Activated CD8-positive, alpha-beta memory T cell treated with anti-CD3 and anti-CD28 coated beads for 24 hours (primary cell): ENCODE data around the gene ARID3C.
"Not testable (repeated sequence)": the region's sequence is repeated elsewhere in the genome, so short reads cannot be mapped to it uniquely, and the experiment has no call there.

Experiments
- DNase-seq: peaks from one replicate; pipeline ENCODE4 v3.0.0-alpha.2; 2020

ARID3C gene

GRCh38 chr9:34651876-34652601, 23.2 kb upstream of the ARID3C start, which contains the start of gene IL11RA:
Gene IL11RA (plus strand): TSS chr9:34652185. CDS start chr9:34655218, 3,033 bp downstream.
- peak; percentile 69 for DNase-seq

GRCh38 chr9:34651321-34651720, 22.5 kb upstream of the ARID3C start:
- DNase-seq, result no peak

- no peak for DNase-seq
These were observed 21.9 kb upstream of the ARID3C start for GRCh38 chr9:34650816-34651215.

- DNase-seq, result no peak
These were observed 19.8 kb upstream of the ARID3C start for GRCh38 chr9:34648673-34649072.

DNA sequence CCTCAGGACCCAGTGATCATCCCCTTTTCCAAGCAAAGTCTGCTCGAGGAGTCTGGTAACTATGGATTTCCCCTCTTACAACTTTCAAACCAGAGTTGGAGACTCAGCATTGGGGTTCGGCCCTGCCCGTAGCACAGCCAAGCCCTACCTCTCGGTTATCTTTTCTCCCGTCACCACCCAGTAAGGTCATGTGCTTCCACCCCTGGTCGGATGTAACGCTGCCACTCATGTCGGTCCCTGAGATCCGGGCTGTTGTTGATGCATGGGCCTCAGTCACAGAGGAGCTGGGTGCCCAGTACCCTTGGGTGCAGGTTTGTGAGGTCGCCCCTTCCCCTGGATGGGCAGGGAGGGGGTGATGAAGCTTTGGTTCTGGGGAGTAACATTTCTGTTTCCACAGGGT, 18.8 kb upstream of the ARID3C start:
- no peak for DNase-seq

- DNase-seq, result no peak
These were observed 18.2 kb upstream of the ARID3C start for GRCh38 chr9:34647084-34647403.

DNA sequence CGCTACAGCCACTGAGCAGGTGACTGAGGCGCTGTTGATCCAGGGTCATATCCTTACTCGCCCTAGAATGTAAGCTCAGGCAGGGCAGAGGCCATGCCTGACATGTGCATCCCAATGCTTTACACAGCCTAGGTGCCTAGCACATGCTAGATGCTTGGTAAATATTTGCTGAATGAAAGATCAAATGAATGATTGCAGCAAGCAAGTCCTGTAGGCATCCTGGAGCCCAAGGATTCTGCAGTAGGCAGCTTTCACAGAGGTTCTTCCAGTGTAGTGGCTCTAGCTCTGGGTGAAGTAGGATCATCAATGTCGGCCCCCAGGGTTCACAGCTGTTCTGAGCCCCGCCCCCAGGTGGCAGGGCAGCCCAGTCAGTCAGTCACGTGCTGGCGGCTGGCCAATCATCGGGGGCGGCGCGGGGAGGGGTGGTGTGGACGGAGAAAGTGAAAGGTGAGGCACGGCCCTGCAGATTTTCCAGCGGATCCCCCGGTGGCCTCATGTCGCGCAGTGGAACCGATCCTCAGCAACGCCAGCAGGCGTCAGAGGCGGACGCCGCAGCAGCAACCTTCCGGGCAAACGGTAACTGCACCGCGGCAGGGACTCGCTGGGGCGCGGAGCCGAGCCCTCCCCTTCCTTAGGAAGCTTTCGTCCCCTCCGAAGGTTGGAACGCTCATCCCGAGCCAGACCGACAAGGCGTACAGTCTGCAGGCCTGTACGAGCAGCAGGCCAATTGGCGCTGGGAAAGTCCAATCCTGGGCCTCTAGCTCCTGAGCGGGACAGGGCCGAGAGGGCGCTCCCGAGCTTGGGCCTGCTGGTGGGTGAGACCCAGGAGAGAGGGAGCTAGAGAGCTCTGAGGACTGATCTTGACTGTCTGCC, 17.6 kb upstream of the ARID3C start, which contains the start of gene GALT:
TSS of gene GALT (plus strand) at position 465 of the 873 bp plus-strand sequence. CDS start at position 495, 30 bp downstream.
- peak; percentile 99 for DNase-seq

DNA sequence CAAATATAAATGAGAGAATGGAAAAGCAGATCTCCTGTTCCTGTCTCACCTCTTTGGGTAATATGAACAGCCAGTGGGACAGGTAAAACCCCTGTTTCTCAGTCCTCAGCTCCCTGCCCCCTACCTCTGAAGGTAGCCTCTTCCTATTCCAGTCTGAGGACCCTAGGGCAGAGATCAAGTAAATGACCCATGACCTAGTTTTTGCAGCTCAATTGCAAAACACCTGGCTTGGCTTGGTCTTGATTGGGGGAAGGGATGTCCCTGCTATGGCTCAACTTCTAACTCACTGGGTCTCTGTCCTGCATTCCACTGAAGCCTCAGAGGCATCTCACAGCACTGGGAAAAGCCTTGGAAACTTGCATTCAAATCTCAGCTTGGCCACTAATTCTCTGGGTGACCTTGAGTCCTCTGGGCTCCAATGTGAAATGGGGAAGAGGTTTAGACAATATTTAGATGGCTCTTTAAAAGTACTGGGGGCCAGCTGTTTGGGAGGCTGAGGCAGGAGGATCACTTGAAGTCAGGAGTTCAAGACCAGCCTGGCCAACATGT, 16.0 kb upstream of the ARID3C start:
- DNase-seq, result no peak

DNA sequence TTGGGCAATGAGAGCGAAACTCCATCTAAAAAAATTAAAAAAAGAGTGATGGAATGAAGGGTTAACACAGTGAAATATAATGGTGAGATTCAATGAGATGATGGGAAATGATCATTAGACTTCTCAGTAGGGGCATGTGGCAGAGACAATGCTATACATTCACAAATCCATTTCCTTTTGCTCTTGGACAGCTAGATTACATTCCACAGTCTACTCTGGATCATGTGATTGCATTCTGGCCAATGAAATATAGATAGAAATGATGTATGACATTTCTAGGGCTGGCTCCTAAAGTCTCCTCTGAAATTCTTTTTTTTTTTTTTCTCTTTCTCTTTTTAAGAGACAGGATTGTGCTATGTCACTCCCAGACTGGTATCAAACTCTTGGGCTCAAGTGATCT, 13.8 kb upstream of the ARID3C start:
- DNase-seq, result no peak

DNA sequence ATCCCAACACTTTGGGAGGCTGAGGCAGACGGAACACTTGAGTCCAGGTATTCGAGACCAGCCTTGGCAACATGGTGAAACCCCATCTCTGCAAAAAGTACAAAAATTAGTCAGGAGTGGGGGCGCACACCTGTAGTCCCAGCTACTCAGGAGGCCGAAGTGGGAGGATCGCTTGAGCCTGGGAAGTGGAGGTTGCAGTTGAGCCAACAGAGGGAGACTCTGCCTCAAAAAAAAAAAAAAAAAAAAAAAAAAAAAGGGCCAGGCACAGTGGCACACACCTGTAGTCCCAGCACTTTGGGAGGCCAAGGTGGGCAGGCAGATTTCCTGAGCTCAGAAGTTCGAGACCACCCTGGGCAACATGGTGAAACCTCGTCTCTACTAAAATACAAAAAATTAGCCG, 10.5 kb upstream of the ARID3C start:
- not testable (repeated sequence) for DNase-seq

GRCh38 chr9:34638138-34638445, 9.2 kb upstream of the ARID3C start:
- DNase-seq, result no peak

DNA sequence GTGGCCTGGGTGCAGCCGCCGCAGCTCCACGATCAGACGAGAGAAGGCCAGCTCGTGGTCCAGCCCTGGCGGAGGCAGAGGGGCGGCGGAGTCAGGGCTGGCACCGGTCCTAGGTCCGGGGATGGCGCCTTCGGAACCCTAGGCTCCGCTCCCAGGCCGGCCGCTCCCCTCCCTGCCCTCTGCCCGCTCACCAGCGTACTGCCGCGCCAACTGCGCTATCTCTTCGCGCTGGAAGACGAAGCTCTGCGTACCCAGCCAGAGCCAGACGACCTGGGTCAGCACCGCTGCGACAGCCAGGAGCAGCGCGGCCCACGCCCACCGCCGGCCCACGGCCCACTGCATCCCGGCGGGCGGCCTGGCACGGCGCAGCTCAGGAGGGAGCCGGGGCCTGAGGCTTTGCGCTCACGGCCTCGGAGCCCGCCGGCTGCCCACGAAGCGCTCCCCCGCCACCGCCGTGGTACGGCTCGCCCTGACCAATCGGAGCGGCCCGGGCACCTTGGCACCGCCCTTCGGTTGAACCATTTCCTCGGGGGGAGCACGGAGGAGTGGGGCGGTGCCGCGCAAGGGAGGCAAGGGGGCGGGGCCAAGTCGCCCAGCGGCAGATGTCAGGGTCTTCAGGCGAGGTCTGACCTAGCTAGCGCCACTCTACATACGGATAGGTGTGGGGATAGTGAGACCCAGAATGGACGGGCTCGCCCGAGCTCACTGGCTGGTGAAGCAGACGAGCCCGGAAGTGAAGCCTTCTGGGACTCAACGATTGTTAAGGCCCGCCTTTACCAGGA, 8.7 kb upstream of the ARID3C start, which contains the start of gene SIGMAR1:
TSS of gene SIGMAR1 (minus strand) at position 432 of the 782 bp plus-strand sequence. CDS start at position 342, 90 bp downstream.
- DNase-seq, result peak; percentile 98

DNA sequence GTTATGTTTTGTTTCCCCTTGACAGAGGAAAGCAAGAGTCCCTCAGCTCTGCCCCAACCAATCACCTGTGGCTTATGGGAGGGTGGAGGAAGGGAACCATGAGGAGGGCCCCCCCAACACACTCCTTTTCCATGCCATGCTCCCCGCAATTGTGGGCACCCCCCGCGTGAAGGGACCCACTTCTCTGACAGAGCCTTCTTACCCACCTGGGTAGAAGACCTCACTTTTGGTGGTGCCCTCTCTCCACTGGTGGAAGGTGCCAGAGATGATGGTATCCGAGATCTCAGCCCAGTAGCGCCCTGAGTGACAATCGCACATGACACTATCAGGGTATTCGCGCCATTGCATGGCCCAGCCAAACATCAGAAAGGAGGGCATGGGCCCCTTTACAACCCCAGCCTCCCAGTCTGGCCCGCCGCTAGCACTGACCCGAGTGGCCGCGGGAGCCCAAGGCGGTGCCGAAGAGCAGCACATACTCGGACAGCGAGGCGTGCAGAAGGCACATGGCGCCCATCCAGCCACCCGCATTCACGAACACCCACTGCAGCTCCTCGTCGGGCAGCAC, 8.0 kb upstream of the ARID3C start:
- DNase-seq, result no peak

GRCh38 chr9:34635556-34635955, 6.7 kb upstream of the ARID3C start:
- DNase-seq, result no peak

DNA sequence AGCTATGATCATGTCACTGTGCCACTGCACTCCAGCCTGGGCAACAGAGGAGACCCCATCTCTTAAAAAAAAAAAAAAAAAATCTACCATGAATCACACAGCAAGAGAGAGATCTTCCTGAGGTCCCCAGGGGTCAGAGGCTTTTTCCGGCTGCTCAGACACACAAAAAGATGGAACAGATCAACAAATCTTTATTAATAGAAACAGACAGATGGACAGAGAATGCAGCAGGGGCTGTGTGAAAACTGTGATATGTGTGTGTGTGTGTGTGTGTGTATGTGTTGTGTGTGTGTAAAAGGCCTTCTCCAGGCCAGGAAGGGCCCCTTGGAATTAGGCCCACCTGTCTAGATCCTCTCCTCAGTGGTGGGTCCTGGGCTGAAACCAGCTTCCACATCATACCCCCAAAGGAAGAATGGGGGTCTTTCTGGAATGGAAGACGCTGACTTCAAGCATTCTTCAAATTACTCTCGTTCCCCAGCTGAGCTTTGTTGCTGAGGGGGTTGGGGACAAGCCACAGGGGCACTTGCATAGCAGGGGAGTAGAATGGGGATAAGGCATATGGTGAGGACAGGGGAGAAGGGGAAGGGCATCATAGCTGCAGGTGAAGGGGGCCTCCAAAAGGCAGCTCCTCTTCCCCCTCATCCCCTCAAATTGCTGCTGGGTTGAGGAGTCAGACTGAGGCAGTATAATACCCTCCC, 5.8 kb upstream of the ARID3C start:
- DNase-seq, result no peak

DNA sequence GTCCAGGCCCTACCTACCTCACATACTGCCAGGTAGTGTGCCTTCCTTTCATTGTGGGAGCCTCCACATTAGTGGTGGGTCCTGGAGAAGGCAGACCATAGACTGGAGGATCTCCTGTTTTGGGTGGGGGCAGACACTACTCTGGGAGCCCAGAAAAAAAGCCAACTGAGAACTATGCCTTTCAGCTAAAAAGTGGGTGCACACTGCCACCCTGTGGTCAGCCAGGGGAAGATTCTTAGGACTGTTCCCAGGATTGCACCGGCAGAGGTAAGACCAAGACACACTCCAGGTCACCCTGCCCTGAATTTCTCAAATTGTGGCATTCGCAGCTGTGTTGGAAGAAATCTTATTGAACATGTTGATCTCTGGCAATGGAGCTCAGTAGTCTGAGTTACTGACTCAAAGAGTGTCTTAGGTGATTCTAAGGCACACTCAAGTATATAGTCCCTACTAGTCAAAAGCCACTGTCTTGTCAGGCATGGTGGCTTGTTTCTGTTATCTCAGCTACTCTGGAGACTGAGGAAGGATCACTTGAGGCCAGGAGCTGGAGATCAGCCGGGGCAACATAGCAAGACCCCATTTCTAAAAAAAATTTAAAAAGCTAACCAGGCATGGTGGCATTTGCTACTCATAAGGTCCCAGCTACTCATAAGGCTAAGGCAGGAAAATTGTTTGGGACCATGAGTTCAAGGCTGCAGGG, 5.1 kb upstream of the ARID3C start:
- DNase-seq, result peak; percentile 88

DNA sequence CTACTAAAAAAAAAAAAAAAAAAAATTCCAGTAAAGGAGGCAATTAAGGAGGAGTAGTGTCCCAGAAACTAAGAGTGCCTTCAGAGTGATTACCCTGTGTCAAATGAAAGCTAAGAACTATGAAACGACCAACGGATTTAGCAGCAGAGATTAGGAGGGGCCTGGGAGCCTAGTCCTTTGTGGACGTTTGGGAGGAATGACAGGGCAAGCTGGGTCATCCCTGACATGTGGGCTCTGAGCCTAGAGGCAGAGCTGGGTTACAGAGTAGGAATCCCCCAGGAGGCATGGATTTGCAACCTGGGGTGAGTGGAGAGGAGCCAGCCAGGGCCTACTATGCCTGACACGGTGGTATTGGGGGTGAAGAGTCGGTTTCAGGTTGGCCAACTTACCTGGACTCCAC, 4.3 kb upstream of the ARID3C start:
- no peak for DNase-seq

GRCh38 chr9:34630402-34631154, 1.7 kb upstream of the ARID3C start:
- no peak for DNase-seq

GRCh38 chr9:34629491-34629808, 584 bp upstream of the ARID3C start:
- DNase-seq, result no peak

DNA sequence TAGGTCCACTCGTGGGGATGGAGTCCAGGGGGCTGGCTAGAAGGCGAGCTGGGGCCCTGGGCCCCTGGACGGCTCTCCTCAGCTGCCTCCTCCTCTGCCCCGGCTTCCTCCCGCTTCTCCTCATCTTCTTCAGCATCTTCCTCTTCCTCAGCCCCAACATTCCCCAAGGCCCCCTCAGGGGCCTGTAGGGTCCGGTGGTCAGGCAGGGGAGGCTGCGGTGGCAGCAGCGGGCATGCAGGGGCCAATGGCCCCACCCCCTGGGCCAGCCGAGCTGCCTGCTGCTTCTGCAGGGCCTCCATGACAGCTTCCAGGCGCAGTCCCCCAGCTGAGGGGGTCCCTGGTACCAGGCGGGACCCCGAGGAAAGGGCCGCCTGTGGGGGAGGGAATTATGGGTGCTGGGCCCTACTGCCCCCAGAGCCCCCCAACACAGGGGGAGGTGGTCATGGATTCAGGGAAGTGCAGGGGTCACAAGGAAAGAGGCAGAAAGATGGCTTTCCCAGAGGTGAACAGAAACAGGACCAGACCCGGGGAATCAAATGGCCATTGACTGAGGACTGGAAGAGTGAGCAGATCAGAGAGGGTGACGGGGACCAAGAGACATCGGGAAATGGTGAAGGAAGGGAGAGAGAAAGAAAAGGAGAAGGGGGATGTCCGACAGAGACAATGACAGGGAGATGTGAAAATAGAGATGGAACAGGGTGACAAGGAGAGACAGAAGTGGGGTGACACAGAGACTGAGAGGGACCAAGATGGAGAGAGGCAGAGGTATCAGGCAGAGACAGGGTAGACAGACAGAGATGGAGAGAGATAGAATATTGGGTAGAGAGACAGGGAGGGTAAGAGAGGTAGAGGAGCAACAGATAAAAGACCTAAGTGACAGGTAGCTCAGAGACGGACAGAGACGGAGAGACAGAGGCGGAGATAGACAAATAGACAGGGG, 880 bp downstream of the ARID3C start:
- no peak for DNase-seq
